GM12891 (cell line): ENCODE data around the gene BABAM2.
A peak's percentile ranks its signal among the peaks of the same experiment; 100 is the strongest.

Source experiments
- DNase-seq: peaks from one replicate; pipeline ENCODE4 v3.0.0; 2011; ENCODE audit warnings: low spot score; ENCODE audit not compliant: insufficient read length
- FAIRE-seq: peaks from 2 replicates; lab custom pipeline; 2011; peaks lifted over from hg19 to GRCh38; lab: Jason Lieb, UNC
- PAX5 ChIP-seq: IDR thresholded peaks from 2 replicates; pipeline ENCODE4 v1.6.1; 2011; ENCODE audit warnings: low read length, moderate library complexity, mild to moderate bottlenecking; ENCODE audit not compliant: insufficient read depth, severe bottlenecking
- POLR2A ChIP-seq: IDR thresholded peaks from 2 replicates; pipeline ENCODE4 v1.6.1; 2011; ENCODE audit warnings: low read depth, low read length, control low read depth
- POLR2AphosphoS5 ChIP-seq: IDR thresholded peaks from 2 replicates; pipeline ENCODE4 v1.6.1; 2011; ENCODE audit warnings: low read depth, low read length, control low read depth
- POU2F2 ChIP-seq: IDR thresholded peaks from 2 replicates; pipeline ENCODE4 v1.6.1; 2011; ENCODE audit warnings: low read depth, mild to moderate bottlenecking, control low read depth, low read length, moderate library complexity
- SPI1 ChIP-seq: IDR thresholded peaks from 2 replicates; pipeline ENCODE4 v1.6.1; 2011; ENCODE audit warnings: low read depth, low read length, control low read depth
- TAF1 ChIP-seq: IDR thresholded peaks from 2 replicates; pipeline ENCODE4 v1.6.1; 2011; ENCODE audit warnings: low read depth, low read length, control low read depth

Gene BABAM2

GRCh38 chr2:27888790-27889189 is 1.7 kb upstream of the BABAM2 start:
- FAIRE-seq: no peak
- TF ChIP-seq POLR2AphosphoS5 (no peak), TAF1 (no peak), POU2F2 (no peak), POLR2A (no peak), SPI1 (no peak), PAX5 (no peak)
- no peak for DNase-seq

- no peak for DNase-seq
- TF ChIP-seq SPI1 (no peak), POLR2A (no peak), PAX5 (no peak), POLR2AphosphoS5 (no peak), TAF1 (no peak), POU2F2 (no peak)
- no peak for FAIRE-seq
Observed at GRCh38 chr2:27889774-27890145, 769 bp upstream of the BABAM2 start.

- TF ChIP-seq TAF1: no peak
- TF ChIP-seq POLR2AphosphoS5: no peak
- no peak for TF ChIP-seq PAX5
- no peak for TF ChIP-seq SPI1
- no peak for TF ChIP-seq POLR2A
- no peak for TF ChIP-seq POU2F2
- peak; percentile 29 for DNase-seq
- peak; percentile 90 for FAIRE-seq
Observed at GRCh38 chr2:27890924-27891672, 569 bp downstream of the BABAM2 start.

DNA sequence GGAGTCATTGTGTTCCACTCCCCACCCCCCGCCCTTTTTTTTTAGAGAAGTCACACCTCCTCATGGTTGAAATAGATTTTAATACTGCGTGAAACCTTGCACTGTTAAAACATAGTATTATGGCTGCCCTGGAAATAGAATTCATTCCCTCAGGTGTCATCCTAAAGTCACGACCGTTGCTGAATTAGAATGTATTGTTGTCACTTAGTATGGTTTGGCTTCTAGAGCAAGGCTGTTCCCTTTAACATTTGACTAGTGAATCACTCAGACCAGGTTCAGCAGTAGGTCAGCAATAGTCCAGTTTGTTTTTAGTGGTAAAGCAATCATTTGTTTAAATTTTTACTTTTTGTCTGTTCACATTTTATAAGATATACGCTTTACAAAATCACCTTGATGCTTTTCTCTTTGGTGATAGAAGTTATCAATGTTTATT is 1.2 kb downstream of the BABAM2 start:
- DNase-seq: no peak
- TF ChIP-seq POU2F2: no peak
- no peak for TF ChIP-seq SPI1
- TF ChIP-seq TAF1: no peak
- TF ChIP-seq PAX5: no peak
- FAIRE-seq: no peak

GRCh38 chr2:27893006-27893405 is 2.5 kb downstream of the BABAM2 start:
- TF ChIP-seq TAF1 (no peak), PAX5 (no peak), POLR2AphosphoS5 (no peak), SPI1 (no peak), POLR2A (no peak), POU2F2 (no peak)
- FAIRE-seq: no peak
- DNase-seq: no peak

DNA sequence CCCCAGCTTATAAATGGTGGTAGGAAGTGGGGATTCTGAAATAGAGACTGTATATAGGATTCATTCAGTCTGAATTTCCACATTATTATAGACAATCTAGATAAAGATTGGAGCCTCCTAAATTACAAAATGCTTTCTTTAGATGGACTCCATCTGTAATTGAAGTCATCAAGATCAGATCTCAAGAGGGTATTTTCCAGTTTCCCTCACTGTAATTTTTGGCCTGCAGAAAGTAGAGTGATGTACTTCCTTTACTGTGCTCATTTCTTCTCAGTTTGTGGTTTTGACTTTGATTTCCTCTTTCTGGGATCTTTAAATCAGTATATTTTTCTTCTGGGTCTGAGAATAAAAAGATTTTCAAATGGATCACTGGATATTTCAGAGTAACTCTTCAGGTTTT is 7.2 kb downstream of the BABAM2 start:
- FAIRE-seq (no peak), DNase-seq (no peak)
- TF ChIP-seq SPI1: no peak
- TF ChIP-seq TAF1: no peak
- TF ChIP-seq PAX5: no peak
- no peak for TF ChIP-seq POU2F2
- no peak for TF ChIP-seq POLR2AphosphoS5
- TF ChIP-seq POLR2A: no peak

GRCh38 chr2:27901234-27901633 is 10.7 kb downstream of the BABAM2 start:
- no peak for TF ChIP-seq POU2F2
- TF ChIP-seq SPI1: no peak
- no peak for TF ChIP-seq POLR2AphosphoS5
- peak; percentile 76 for FAIRE-seq
- no peak for DNase-seq

- DNase-seq (no peak), FAIRE-seq (no peak)
- no peak for TF ChIP-seq POLR2A
- TF ChIP-seq SPI1: no peak
- TF ChIP-seq POLR2AphosphoS5: no peak
- TF ChIP-seq TAF1: no peak
- no peak for TF ChIP-seq PAX5
- TF ChIP-seq POU2F2: no peak
Observed at GRCh38 chr2:27902098-27902497, 11.6 kb downstream of the BABAM2 start.

GRCh38 chr2:27903018-27903417 is 12.5 kb downstream of the BABAM2 start:
- FAIRE-seq (no peak), DNase-seq (no peak)
- TF ChIP-seq POLR2A (no peak), TAF1 (no peak), SPI1 (no peak), POU2F2 (no peak), PAX5 (no peak), POLR2AphosphoS5 (no peak)
